ENCODE data around the gene DHH. TPM values are rescaled to one million over a fixed set of nuclear protein-coding genes. Genes with fewer than 3 reads are reported as not detected.
A peak's percentile ranks its signal among the peaks of the same experiment; 100 is the strongest.

The DHH gene
- total and polyA plus RNA-seq, 9 of the 15 experiments (the other 6 are each of a cell fraction or from before 2014, with no cell fraction given): 0.07 to 2.6 (median 0.54) TPM

GRCh38 chr12:49131051-49131893, 36.7 kb upstream of the DHH start, which contains the start of gene TUBA1B:
TSS of gene TUBA1B (minus strand) at chr12:49131395. CDS start at chr12:49131300, 95 bp downstream.
- in situ Hi-C loops (cut with MboI): no loop called here
- WGBS (ENCODE audit: insufficient coverage, low coverage, missing lambda C conversion rate): under 1% methylated on average over 64 of the region's 79 CpGs
- H3K27me3 ChIP-seq (ENCODE audit: control insufficient read depth in 2 of 2, insufficient read depth in 2 of 2, low read length in 2 of 2): no peaks in the 10 kb centered on the region
- no peak for TF ChIP-seq NCOA2 (IDR thresholded peaks at IDR 0.05; ENCODE audit: partially characterized antibody in 2 of 2)
- no peak for TF ChIP-seq ZNF23 (CRISPR knock-in tag; IDR thresholded peaks at IDR 0.05)
- TF ChIP-seq E2F4 (CRISPR knock-in tag; IDR thresholded peaks at IDR 0.05; ENCODE audit: low read depth): no peak
- TF ChIP-seq LEF1 (IDR thresholded peaks at IDR 0.05): no peak
- TF ChIP-seq TFAP4 (CRISPR knock-in tag; IDR thresholded peaks at IDR 0.05; ENCODE audit: borderline replicate concordance): peak; percentile 55
- no peak; the same call in 1 of the 2 replicates for TF ChIP-seq HDAC2 (IDR thresholded peaks at IDR 0.05)
- TF ChIP-seq PCBP2 (IDR thresholded peaks at IDR 0.05; ENCODE audit: low read depth, low read length, poor library complexity, severe bottlenecking): no peak
- no peak for TF ChIP-seq SIN3B (IDR thresholded peaks at IDR 0.05; ENCODE audit: low read depth)
- no peak for TF ChIP-seq ZBTB34 (CRISPR knock-in tag; IDR thresholded peaks at IDR 0.05)
- TF ChIP-seq MYNN (IDR thresholded peaks at IDR 0.05): peak; percentile 41; the same call in 1 of the 2 replicates
- no peak for TF ChIP-seq MYNN (CRISPR knock-in tag; IDR thresholded peaks at IDR 0.05)
- no peak for TF ChIP-seq PREB (CRISPR knock-in tag; IDR thresholded peaks at IDR 0.05)
- TF ChIP-seq ZNF311 (CRISPR knock-in tag; IDR thresholded peaks at IDR 0.05): 0 out of 2 replicates have a peak, but pooled peaks have one; percentile 48
- no peak for TF ChIP-seq ZNF184 (CRISPR knock-in tag; IDR thresholded peaks at IDR 0.05)
- TF ChIP-seq ZNF79 (CRISPR knock-in tag; IDR thresholded peaks at IDR 0.05; ENCODE audit: low read depth): no peak
- no peak for TF ChIP-seq MAFK (IDR thresholded peaks at IDR 0.05; ENCODE audit: low read length)
- TF ChIP-seq SMAD4 (CRISPR knock-in tag; conservative IDR thresholded peaks at IDR 0.05): peak; percentile 66; the same call in 1 of the 2 replicates

More at GRCh38 chr12:49131051-49131893, 36.7 kb upstream of the DHH start, which contains the start of gene TUBA1B:
- ChIA-PET CTCF (ENCODE audit: low intra/inter-chr PET ratio) (interaction anchor here (0.6 to 1.9 kb wide), 3 partner anchors 17 to 103 kb away, joined by 3 to 11 read pairs (median 5); no protein-coding TSS in a partner anchor), POLR2A (interaction anchor here (0.6 to 4.9 kb wide), 77 partner anchors 12 to 569 kb away, joined by 3 to 151 read pairs (median 6); partner anchors contain the start of genes DHH, KMT2D, LMBR1L and PRKAG1)
- H3K9me1 ChIP-seq (ENCODE audit: control insufficient read depth, insufficient read depth, low read length): peaks cover 4% of the 10 kb centered on the region
- FAIRE-seq: no peak
- ATAC-seq: peak; percentile 86
- peak within 1 kb of the TSS; percentile 96 for H3K27ac ChIP-seq (ENCODE audit: extremely low read depth, low read depth, low read length)
- H3K36me3 ChIP-seq (ENCODE audit: control insufficient read depth, insufficient read depth, low read length): peaks cover 39% of the 10 kb centered on the region
- H3K9ac ChIP-seq (ENCODE audit: insufficient read depth in 1 of 2, low read depth in 2 of 2, low read length in 2 of 2): peak within 1 kb of the TSS; percentile 98 to 99
- peak; percentile 94 to 97 (median 96) for DNase-seq (ENCODE audit: extremely low read depth in 1 of 4, low spot score in 3 of 4)
- no peaks in the 10 kb centered on the region for H3K9me3 ChIP-seq (replicated peaks; ENCODE audit: control insufficient read depth, insufficient read depth, low read depth, low read length)
- peaks cover 17 to 27% of the 10 kb centered on the region in 2 experiments; a peak in 4 of 5 replicates for H3K4me1 ChIP-seq (replicated peaks in 1 of 2; ENCODE audit: control insufficient read depth in 2 of 2, insufficient read depth in 2 of 2, low read length in 2 of 2)
- H4K20me1 ChIP-seq (replicated peaks; ENCODE audit: control insufficient read depth, insufficient read depth, low read length): peaks cover 13% of the 10 kb centered on the region
- peak within 1 kb of the TSS; percentile 84 for H3K4me3 ChIP-seq
- H2AFZ ChIP-seq (ENCODE audit: low read depth, low read length): peak within 1 kb of the TSS; percentile 85
- intact Hi-C loops (cut with micrococcal nuclease): loop anchor here (2.0 to 10.0 kb wide), 5 partner anchors 20 to 134 kb away; partner anchors contain the start of genes KMT2D, LMBR1L, TUBA1A and TUBA1C
- peaks cover 51% of the 10 kb centered on the region for H3K79me2 ChIP-seq (ENCODE audit: control insufficient read depth, insufficient read depth, low read length)
- no TSS peak for BruUV-seq (replicated peaks)
- H3K4me2 ChIP-seq (ENCODE audit: insufficient read depth, low read length): peak within 1 kb of the TSS; percentile 94
